ENCODE results near the gene CLEC7A. TPM values are rescaled to one million over a fixed set of nuclear protein-coding genes. Genes with fewer than 3 reads are reported as not detected.

Gene CLEC7A
- total and polyA plus RNA-seq, 9 of the 15 experiments (the other 6 are each of a cell fraction or from before 2014, with no cell fraction given): 0.16 TPM; not detected in 8

DNA sequence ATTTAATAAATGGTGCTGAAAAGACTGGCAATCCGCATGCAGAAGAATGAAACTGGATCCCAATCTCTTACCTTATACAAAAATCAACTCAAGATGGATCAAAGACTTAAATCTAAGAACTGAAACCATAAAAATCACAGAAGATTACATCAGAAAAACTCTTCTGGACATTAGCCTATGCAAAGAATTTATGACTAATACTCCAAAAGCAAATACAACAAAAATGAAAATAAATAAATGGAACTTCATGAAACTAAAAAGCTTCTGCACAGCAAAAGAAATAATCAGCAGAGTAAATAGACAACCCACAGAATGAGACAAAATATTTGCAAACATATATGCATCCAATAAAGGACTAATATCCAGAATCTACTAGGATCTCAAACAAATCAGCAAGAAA, 16.9 kb downstream of the CLEC7A start (continued):
- TF ChIP-seq, protein P1, sequence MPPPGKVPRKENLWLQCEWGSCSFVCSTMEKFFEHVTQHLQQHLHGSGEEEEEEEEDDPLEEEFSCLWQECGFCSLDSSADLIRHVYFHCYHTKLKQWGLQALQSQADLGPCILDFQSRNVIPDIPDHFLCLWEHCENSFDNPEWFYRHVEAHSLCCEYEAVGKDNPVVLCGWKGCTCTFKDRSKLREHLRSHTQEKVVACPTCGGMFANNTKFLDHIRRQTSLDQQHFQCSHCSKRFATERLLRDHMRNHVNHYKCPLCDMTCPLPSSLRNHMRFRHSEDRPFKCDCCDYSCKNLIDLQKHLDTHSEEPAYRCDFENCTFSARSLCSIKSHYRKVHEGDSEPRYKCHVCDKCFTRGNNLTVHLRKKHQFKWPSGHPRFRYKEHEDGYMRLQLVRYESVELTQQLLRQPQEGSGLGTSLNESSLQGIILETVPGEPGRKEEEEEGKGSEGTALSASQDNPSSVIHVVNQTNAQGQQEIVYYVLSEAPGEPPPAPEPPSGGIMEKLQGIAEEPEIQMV (tag; conservative IDR thresholded peaks at IDR 0.05; ENCODE audit: low read depth): no peak
- no peak for TF ChIP-seq ZNF778 (CRISPR knock-in tag; IDR thresholded peaks at IDR 0.05)

DNA sequence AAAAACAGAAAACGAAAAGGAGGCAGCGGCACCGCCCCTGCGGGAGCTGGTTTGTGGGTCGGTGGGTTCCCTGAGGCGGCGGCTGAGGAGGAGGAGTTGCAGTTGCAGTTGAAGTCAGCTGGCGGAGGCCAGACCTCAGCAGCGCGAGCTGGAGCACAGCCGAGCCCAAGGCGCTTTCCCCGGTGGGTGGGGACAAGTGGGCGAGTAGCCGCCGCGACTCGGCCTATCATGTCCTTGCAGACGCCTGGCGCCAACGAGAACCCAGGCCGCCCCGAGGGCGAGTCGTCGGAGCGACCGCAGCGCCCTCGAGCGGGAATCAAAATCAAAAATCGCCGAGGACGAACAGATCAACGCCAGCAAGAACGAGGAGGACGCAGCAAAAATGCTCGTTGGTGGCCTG, 18.5 kb downstream of the CLEC7A start:
- in situ Hi-C loops (cut with MboI): no loop called here
- intact Hi-C loops (cut with micrococcal nuclease): no loop called here
- H3K27me3 ChIP-seq (ENCODE audit: control insufficient read depth in 2 of 2, insufficient read depth in 2 of 2, low read length in 2 of 2): no peaks in the 10 kb centered on the region; a peak in 2 of 5 replicates
- H3K79me2 ChIP-seq (ENCODE audit: control insufficient read depth, insufficient read depth, low read length): no peaks in the 10 kb centered on the region
- no peaks in the 10 kb centered on the region for H3K36me3 ChIP-seq (ENCODE audit: control insufficient read depth, insufficient read depth, low read length)
- no peak overlapping the region for H3K4me2 ChIP-seq (ENCODE audit: insufficient read depth, low read length)
- peak; percentile 86 for ATAC-seq
- no peak for FAIRE-seq
- no peaks in the 10 kb centered on the region for H3K9me3 ChIP-seq (replicated peaks; ENCODE audit: control insufficient read depth, insufficient read depth, low read depth, low read length)
- no peak overlapping the region for H3K27ac ChIP-seq (ENCODE audit: extremely low read depth, low read depth, low read length)
- no peak overlapping the region for H3K4me3 ChIP-seq
- peak overlapping the region; percentile 12; the same call in 1 of the 2 replicates for H2AFZ ChIP-seq (ENCODE audit: low read depth, low read length)
- no peaks in the 10 kb centered on the region for H4K20me1 ChIP-seq (replicated peaks; ENCODE audit: control insufficient read depth, insufficient read depth, low read length)
- H3K9ac ChIP-seq (ENCODE audit: insufficient read depth in 1 of 2, low read depth in 2 of 2, low read length in 2 of 2): peak overlapping the region in 1 of 2 experiments; percentile 35; a peak in 1 of 4 replicates
- no TSS peak for BruUV-seq (replicated peaks)
- peak; percentile 8 to 63 (median 23) for DNase-seq (ENCODE audit: extremely low read depth in 1 of 4, low spot score in 3 of 4)
- ChIA-PET CTCF (ENCODE audit: low intra/inter-chr PET ratio) (interaction anchor here (0.6 kb wide), 1 partner anchor 66 kb away, joined by 3 read pairs; no protein-coding TSS in a partner anchor), POLR2A (no interaction called here)
- 8% methylated on average over 21 of the region's 38 CpGs for WGBS (ENCODE audit: insufficient coverage, low coverage, missing lambda C conversion rate)
- H3K4me1 ChIP-seq (replicated peaks in 1 of 2; ENCODE audit: control insufficient read depth in 2 of 2, insufficient read depth in 2 of 2, low read length in 2 of 2): peaks cover 0 to 5% of the 10 kb centered on the region in 2 experiments; a peak in 2 of 5 replicates
- H3K9me1 ChIP-seq (ENCODE audit: control insufficient read depth, insufficient read depth, low read length): no peaks in the 10 kb centered on the region
- TF ChIP-seq ZNF79 (CRISPR knock-in tag; IDR thresholded peaks at IDR 0.05; ENCODE audit: low read depth) (no peak), RBM22 (IDR thresholded peaks at IDR 0.05; ENCODE audit: low read depth, low read length, poor library complexity, severe bottlenecking) (no peak), TCF7L2 (IDR thresholded peaks at IDR 0.05; ENCODE audit: low read depth, low read length) (no peak), CXXC5 (CRISPR knock-in tag; IDR thresholded peaks at IDR 0.05) (no peak), ZNF699 (CRISPR knock-in tag; IDR thresholded peaks at IDR 0.05; ENCODE audit: insufficient replicate concordance) (no peak)
- TF ChIP-seq, protein P2, sequence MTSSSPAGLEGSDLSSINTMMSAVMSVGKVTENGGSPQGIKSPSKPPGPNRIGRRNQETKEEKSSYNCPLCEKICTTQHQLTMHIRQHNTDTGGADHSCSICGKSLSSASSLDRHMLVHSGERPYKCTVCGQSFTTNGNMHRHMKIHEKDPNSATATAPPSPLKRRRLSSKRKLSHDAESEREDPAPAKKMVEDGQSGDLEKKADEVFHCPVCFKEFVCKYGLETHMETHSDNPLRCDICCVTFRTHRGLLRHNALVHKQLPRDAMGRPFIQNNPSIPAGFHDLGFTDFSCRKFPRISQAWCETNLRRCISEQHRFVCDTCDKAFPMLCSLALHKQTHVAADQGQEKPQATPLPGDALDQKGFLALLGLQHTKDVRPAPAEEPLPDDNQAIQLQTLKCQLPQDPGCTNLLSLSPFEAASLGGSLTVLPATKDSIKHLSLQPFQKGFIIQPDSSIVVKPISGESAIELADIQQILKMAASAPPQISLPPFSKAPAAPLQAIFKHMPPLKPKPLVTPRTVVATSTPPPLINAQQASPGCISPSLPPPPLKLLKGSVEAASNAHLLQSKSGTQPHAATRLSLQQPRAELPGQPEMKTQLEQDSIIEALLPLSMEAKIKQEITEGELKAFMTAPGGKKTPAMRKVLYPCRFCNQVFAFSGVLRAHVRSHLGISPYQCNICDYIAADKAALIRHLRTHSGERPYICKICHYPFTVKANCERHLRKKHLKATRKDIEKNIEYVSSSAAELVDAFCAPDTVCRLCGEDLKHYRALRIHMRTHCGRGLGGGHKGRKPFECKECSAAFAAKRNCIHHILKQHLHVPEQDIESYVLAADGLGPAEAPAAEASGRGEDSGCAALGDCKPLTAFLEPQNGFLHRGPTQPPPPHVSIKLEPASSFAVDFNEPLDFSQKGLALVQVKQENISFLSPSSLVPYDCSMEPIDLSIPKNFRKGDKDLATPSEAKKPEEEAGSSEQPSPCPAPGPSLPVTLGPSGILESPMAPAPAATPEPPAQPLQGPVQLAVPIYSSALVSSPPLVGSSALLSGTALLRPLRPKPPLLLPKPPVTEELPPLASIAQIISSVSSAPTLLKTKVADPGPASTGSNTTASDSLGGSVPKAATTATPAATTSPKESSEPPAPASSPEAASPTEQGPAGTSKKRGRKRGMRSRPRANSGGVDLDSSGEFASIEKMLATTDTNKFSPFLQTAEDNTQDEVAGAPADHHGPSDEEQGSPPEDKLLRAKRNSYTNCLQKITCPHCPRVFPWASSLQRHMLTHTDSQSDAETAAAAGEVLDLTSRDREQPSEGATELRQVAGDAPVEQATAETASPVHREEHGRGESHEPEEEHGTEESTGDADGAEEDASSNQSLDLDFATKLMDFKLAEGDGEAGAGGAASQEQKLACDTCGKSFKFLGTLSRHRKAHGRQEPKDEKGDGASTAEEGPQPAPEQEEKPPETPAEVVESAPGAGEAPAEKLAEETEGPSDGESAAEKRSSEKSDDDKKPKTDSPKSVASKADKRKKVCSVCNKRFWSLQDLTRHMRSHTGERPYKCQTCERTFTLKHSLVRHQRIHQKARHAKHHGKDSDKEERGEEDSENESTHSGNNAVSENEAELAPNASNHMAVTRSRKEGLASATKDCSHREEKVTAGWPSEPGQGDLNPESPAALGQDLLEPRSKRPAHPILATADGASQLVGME (CRISPR knock-in tag; IDR thresholded peaks at IDR 0.05): no peak
- TF ChIP-seq, protein P3, sequence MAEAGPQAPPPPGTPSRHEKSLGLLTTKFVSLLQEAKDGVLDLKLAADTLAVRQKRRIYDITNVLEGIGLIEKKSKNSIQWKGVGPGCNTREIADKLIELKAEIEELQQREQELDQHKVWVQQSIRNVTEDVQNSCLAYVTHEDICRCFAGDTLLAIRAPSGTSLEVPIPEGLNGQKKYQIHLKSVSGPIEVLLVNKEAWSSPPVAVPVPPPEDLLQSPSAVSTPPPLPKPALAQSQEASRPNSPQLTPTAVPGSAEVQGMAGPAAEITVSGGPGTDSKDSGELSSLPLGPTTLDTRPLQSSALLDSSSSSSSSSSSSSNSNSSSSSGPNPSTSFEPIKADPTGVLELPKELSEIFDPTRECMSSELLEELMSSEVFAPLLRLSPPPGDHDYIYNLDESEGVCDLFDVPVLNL (CRISPR knock-in tag; IDR thresholded peaks at IDR 0.05; ENCODE audit: low read depth): no peak
- TF ChIP-seq, protein P4, sequence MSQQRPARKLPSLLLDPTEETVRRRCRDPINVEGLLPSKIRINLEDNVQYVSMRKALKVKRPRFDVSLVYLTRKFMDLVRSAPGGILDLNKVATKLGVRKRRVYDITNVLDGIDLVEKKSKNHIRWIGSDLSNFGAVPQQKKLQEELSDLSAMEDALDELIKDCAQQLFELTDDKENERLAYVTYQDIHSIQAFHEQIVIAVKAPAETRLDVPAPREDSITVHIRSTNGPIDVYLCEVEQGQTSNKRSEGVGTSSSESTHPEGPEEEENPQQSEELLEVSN (IDR thresholded peaks at IDR 0.05; ENCODE audit: borderline replicate concordance in 1 of 2, extremely low read depth in 1 of 2, insufficient read depth in 1 of 2, insufficient read length in 1 of 2, low read depth in 1 of 2, low read length in 1 of 2, poor library complexity in 1 of 2, severe bottlenecking in 1 of 2): peak in 1 of 2 experiments; percentile 56

All from K562 (cell line).